ENCODE measurements around the gene SLC38A4.

SLC38A4 gene

DNA sequence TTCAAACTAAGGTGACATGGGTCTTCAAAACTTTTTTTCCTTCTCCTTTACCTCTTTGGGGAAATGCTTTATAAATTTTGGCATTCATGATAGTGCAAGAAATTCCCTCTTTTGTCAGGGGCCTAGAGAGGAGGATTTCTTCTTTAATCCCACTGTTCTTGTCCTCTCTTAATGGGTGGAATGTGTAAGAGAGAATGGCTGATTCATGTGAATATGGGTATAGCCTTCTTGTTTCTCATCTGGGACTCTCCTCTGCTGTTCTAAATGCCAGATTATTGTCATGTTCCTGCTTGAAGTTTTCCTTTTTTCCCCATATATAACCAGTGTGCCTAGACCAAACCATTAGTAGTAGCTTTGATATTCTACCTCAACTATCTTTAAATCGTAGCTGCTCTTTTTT, 46.7 kb downstream of the SLC38A4 start:
- TF ChIP-seq YY1 (IDR thresholded peaks at IDR 0.05; ENCODE audit: insufficient read depth, insufficient read length) (no peak), ZNF274 (IDR thresholded peaks at IDR 0.05; ENCODE audit: low read depth, low read length) (no peak), SUZ12 (IDR thresholded peaks at IDR 0.05; ENCODE audit: extremely low read depth, insufficient read depth, insufficient read length) (no peak)
- no peak for DNase-seq (ENCODE audit: low read depth, low spot score)
- no peaks in the 10 kb centered on the region for H3K4me1 ChIP-seq (ENCODE audit: insufficient read depth, insufficient read length)
- H3K9me3 ChIP-seq (ENCODE audit: insufficient read depth, low read length) = no peaks in the 10 kb centered on the region
- H3K4me3 ChIP-seq (ENCODE audit: insufficient read length, low read depth) = no peak overlapping the region
- no peaks in the 10 kb centered on the region for H3K36me3 ChIP-seq (ENCODE audit: insufficient read depth, insufficient read length, low read length)
- H3K27me3 ChIP-seq (ENCODE audit: insufficient read depth, insufficient read length) = no peaks in the 10 kb centered on the region
- H3K9ac ChIP-seq (ENCODE audit: insufficient read length, low read depth) = no peak overlapping the region

DNA sequence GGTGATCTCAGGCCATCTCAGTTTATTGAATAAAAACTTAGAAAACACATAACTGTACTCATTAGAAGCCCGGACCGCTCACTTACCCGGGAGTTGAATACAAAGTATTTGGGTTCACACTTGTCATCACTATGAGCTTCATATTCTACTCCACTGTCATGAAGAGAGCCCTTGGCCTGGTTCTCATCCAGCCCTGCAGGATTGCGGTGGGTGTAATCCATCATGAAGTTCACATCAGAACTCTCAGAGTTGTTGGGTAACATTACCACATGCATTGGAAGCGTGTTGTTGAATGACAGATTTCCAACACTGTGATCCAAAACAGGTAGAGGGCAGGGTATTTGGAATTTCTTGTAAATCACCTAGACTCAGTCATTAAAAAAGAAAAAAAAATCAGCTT, 47.4 kb downstream of the SLC38A4 start:
- Histone ChIP-seq H3K27me3 (ENCODE audit: insufficient read depth, insufficient read length) (no peaks in the 10 kb centered on the region), H3K9me3 (ENCODE audit: insufficient read depth, low read length) (no peaks in the 10 kb centered on the region), H3K9ac (ENCODE audit: insufficient read length, low read depth) (no peak overlapping the region), H3K36me3 (ENCODE audit: insufficient read depth, insufficient read length, low read length) (no peaks in the 10 kb centered on the region), H3K4me1 (ENCODE audit: insufficient read depth, insufficient read length) (no peaks in the 10 kb centered on the region), H3K4me3 (ENCODE audit: insufficient read length, low read depth) (no peak overlapping the region)
- no peak for DNase-seq (ENCODE audit: low read depth, low spot score)
- TF ChIP-seq SUZ12 (IDR thresholded peaks at IDR 0.05; ENCODE audit: extremely low read depth, insufficient read depth, insufficient read length) (no peak), ZNF274 (IDR thresholded peaks at IDR 0.05; ENCODE audit: low read depth, low read length) (no peak), YY1 (IDR thresholded peaks at IDR 0.05; ENCODE audit: insufficient read depth, insufficient read length) (no peak)

DNA sequence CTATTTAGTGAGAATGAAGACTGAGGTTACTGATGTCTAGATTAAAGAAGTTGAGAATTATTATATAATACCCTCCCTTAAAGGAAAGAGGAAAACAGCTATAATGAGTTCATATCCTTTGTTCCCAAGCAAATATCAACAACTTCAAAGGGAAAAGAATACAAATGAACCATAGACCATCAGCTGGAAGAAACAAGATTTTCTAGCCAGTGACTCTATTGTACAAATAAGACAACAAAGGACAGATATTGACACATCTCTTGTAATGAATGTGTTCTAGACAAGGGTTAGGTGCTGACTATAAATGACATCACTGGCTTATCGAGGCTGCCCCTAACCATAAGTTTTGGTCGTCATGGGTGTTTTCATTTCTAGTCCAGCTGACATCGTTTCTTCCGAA, 48.2 kb downstream of the SLC38A4 start:
- no peak overlapping the region for H3K9ac ChIP-seq (ENCODE audit: insufficient read length, low read depth)
- H3K27me3 ChIP-seq (ENCODE audit: insufficient read depth, insufficient read length) = no peaks in the 10 kb centered on the region
- no peak overlapping the region for H3K4me3 ChIP-seq (ENCODE audit: insufficient read length, low read depth)
- H3K4me1 ChIP-seq (ENCODE audit: insufficient read depth, insufficient read length) = no peaks in the 10 kb centered on the region
- DNase-seq (ENCODE audit: low read depth, low spot score) = no peak
- no peak for TF ChIP-seq YY1 (IDR thresholded peaks at IDR 0.05; ENCODE audit: insufficient read depth, insufficient read length)
- no peak for TF ChIP-seq ZNF274 (IDR thresholded peaks at IDR 0.05; ENCODE audit: low read depth, low read length)
- no peak for TF ChIP-seq SUZ12 (IDR thresholded peaks at IDR 0.05; ENCODE audit: extremely low read depth, insufficient read depth, insufficient read length)
- H3K9me3 ChIP-seq (ENCODE audit: insufficient read depth, low read length) = no peaks in the 10 kb centered on the region
- H3K36me3 ChIP-seq (ENCODE audit: insufficient read depth, insufficient read length, low read length) = no peaks in the 10 kb centered on the region

DNA sequence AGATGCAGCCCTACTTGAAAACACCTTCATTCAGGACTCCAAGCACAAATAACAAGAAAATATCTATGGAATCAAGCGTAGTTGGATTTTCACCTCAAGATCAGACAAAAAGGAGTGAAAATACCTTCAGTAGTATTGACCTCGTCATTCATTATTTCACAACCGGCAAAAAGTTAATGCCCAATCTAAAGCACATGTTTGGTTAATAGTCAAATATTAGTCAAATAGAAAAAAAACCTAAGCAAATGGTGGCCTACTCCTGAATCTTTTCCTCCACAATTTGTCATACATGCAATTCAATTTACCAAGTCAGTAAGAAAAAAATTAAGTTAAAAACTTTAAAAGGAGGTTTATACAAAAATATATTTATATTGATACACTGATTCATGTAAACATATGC, 50.0 kb downstream of the SLC38A4 start:
- H3K9ac ChIP-seq (ENCODE audit: insufficient read length, low read depth) = no peak overlapping the region
- no peaks in the 10 kb centered on the region for H3K9me3 ChIP-seq (ENCODE audit: insufficient read depth, low read length)
- no peaks in the 10 kb centered on the region for H3K27me3 ChIP-seq (ENCODE audit: insufficient read depth, insufficient read length)
- TF ChIP-seq SUZ12 (IDR thresholded peaks at IDR 0.05; ENCODE audit: extremely low read depth, insufficient read depth, insufficient read length) (no peak), YY1 (IDR thresholded peaks at IDR 0.05; ENCODE audit: insufficient read depth, insufficient read length) (no peak), ZNF274 (IDR thresholded peaks at IDR 0.05; ENCODE audit: low read depth, low read length) (no peak)
- no peak overlapping the region for H3K4me3 ChIP-seq (ENCODE audit: insufficient read length, low read depth)
- DNase-seq (ENCODE audit: low read depth, low spot score) = no peak
- no peaks in the 10 kb centered on the region for H3K36me3 ChIP-seq (ENCODE audit: insufficient read depth, insufficient read length, low read length)
- peaks cover 5% of the 10 kb centered on the region for H3K4me1 ChIP-seq (ENCODE audit: insufficient read depth, insufficient read length)

DNA sequence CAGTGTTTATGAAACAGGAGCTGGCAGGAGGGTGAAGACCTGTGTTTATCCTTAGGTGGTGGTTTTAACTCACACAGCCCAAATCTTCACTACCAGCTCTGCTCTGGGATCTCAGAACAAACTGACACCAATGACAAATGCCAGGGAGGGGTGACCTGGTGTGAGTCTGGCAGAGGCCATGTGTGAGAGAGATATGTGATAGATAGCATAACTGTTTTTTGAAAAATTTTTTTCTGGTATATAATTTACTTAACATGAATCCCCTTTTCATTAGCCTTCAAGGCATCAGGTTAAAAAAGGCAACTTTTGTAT, 51.5 kb downstream of the SLC38A4 start:
- Histone ChIP-seq H3K4me3 (ENCODE audit: insufficient read length, low read depth) (no peak overlapping the region), H3K9me3 (ENCODE audit: insufficient read depth, low read length) (no peaks in the 10 kb centered on the region), H3K4me1 (ENCODE audit: insufficient read depth, insufficient read length) (peaks cover 5% of the 10 kb centered on the region), H3K36me3 (ENCODE audit: insufficient read depth, insufficient read length, low read length) (no peaks in the 10 kb centered on the region), H3K9ac (ENCODE audit: insufficient read length, low read depth) (no peak overlapping the region), H3K27me3 (ENCODE audit: insufficient read depth, insufficient read length) (no peaks in the 10 kb centered on the region)
- TF ChIP-seq SUZ12 (IDR thresholded peaks at IDR 0.05; ENCODE audit: extremely low read depth, insufficient read depth, insufficient read length) (no peak), ZNF274 (IDR thresholded peaks at IDR 0.05; ENCODE audit: low read depth, low read length) (no peak), YY1 (IDR thresholded peaks at IDR 0.05; ENCODE audit: insufficient read depth, insufficient read length) (no peak)
- DNase-seq (ENCODE audit: low read depth, low spot score) = no peak

DNA sequence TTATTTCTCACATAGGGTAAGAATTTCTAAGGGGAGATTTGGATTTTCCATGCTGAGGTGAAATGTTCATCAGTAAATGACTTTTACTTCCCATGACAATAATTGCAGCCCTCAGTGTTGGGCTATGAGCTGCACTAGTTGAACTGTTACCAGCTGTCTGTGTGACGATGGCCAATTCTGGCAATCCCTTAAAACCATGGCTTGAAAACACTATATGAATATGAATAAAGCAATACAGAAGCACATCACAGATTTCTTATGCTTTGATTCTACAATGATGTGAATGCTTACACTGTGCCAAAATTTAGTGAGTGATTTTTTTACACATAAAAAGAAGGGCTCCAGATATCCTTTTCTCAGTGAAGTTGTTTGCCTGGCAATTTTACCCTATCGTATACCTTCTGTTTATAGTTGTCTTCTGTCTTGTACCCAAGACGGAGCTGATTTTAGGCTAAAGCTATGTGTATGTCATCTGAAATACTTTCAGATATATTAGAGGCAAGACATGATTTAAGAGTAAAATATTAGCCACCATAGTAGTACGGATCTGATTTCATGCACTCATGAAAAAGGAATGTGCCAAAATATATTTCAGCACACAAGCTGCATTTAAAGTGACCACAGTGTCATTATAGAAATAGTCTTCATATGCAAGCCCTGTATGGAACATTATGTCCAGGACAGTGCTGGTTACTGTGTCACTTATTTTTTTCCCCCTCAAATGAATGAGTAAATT, 52.0 kb downstream of the SLC38A4 start:
- TF ChIP-seq YY1 (IDR thresholded peaks at IDR 0.05; ENCODE audit: insufficient read depth, insufficient read length) (no peak), ZNF274 (IDR thresholded peaks at IDR 0.05; ENCODE audit: low read depth, low read length) (no peak), SUZ12 (IDR thresholded peaks at IDR 0.05; ENCODE audit: extremely low read depth, insufficient read depth, insufficient read length) (no peak)
- H3K27me3 ChIP-seq (ENCODE audit: insufficient read depth, insufficient read length) = no peaks in the 10 kb centered on the region
- no peak overlapping the region for H3K4me3 ChIP-seq (ENCODE audit: insufficient read length, low read depth)
- no peak for DNase-seq (ENCODE audit: low read depth, low spot score)
- peaks cover 5% of the 10 kb centered on the region for H3K4me1 ChIP-seq (ENCODE audit: insufficient read depth, insufficient read length)
- no peak overlapping the region for H3K9ac ChIP-seq (ENCODE audit: insufficient read length, low read depth)
- H3K9me3 ChIP-seq (ENCODE audit: insufficient read depth, low read length) = no peaks in the 10 kb centered on the region
- no peaks in the 10 kb centered on the region for H3K36me3 ChIP-seq (ENCODE audit: insufficient read depth, insufficient read length, low read length)

DNA sequence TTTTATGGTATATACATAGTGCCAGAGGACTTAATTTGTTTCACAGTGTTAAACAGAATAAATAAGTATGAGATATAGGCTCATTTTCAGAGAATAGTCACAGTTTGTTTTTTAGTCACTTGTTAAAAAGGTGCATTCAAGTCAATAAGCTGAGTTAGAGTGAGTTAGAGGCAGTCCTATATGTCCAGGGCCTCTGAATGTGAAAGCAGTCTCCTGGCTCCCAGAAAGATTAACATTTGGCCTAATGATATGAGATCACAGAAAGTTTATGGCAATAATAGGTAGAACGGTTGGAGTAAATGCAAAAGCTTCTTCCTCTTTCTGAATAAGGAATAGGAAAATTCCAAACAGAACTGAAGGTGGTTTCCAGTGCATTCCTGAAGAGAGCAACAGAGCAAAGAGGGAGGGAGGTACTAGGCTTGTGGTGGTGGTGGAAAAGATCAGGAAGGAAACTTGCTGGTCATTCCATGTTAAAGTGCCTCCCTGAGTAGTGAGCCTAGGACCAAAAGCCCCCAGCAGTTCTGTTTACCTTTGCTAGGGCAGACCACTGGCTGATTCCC, 54.4 kb downstream of the SLC38A4 start:
- H3K4me1 ChIP-seq (ENCODE audit: insufficient read depth, insufficient read length) = peaks cover 5% of the 10 kb centered on the region
- H3K9me3 ChIP-seq (ENCODE audit: insufficient read depth, low read length) = no peaks in the 10 kb centered on the region
- no peak overlapping the region for H3K9ac ChIP-seq (ENCODE audit: insufficient read length, low read depth)
- H3K36me3 ChIP-seq (ENCODE audit: insufficient read depth, insufficient read length, low read length) = no peaks in the 10 kb centered on the region
- TF ChIP-seq ZNF274 (IDR thresholded peaks at IDR 0.05; ENCODE audit: low read depth, low read length) = no peak
- TF ChIP-seq YY1 (IDR thresholded peaks at IDR 0.05; ENCODE audit: insufficient read depth, insufficient read length) = no peak
- no peak for TF ChIP-seq SUZ12 (IDR thresholded peaks at IDR 0.05; ENCODE audit: extremely low read depth, insufficient read depth, insufficient read length)
- H3K4me3 ChIP-seq (ENCODE audit: insufficient read length, low read depth) = no peak overlapping the region
- no peak for DNase-seq (ENCODE audit: low read depth, low spot score)
- H3K27me3 ChIP-seq (ENCODE audit: insufficient read depth, insufficient read length) = no peaks in the 10 kb centered on the region

All from NT2/D1 (cell line).